Kidney (tissue), 14 donors: ENCODE data around the gene NPTX1. TPM values are rescaled to one million over a fixed set of nuclear protein-coding genes. Genes with fewer than 3 reads are reported as not detected.

ENCODE experiments used
- DNase-seq, 5 donors: peaks; one replicate each; pipeline ENCODE4 v3.0.0-alpha.2; 2013 to 2020
- FAIRE-seq: peaks from 2 replicates; lab custom pipeline; 2012; peaks lifted over from hg19 to GRCh38; lab: Jason Lieb, UNC
- H3K27ac ChIP-seq, 2 donors: one replicate each; pipeline ENCODE4 v1.7.0; 2013; ENCODE audit warnings: low read depth in 2 of 2, low read length in 2 of 2, inconsistent platforms in 1 of 2
- H3K27me3 ChIP-seq: one replicate; pipeline ENCODE4 v1.7.1; 2013; ENCODE audit warnings: low read length, inconsistent platforms; ENCODE audit not compliant: control insufficient read depth, insufficient read depth
- H3K36me3 ChIP-seq, 3 donors: one replicate each; pipeline versions ENCODE4 v1.7.0 to v1.7.1; 2013; ENCODE audit warnings: low read length in 3 of 3, control low read depth in 1 of 3, inconsistent platforms in 1 of 3; ENCODE audit not compliant: insufficient read depth in 3 of 3, control insufficient read depth in 2 of 3
- H3K4me1 ChIP-seq, 3 donors: one replicate each; pipeline versions ENCODE4 v1.7.0 to v1.7.1; 2013; ENCODE audit warnings: low read length in 3 of 3, inconsistent platforms in 1 of 3, low read depth in 1 of 3; ENCODE audit not compliant: control insufficient read depth in 2 of 3, insufficient read depth in 2 of 3
- H3K4me3 ChIP-seq, 3 donors: one replicate each; pipeline versions ENCODE4 v1.7.0 to v1.8.1; 2013; ENCODE audit warnings: low read length in 3 of 3, control low read depth in 1 of 3, inconsistent platforms in 1 of 3
- H3K9ac ChIP-seq, 3 donors: one replicate each; pipeline versions ENCODE4 v1.7.0 to v1.7.1; 2013; ENCODE audit warnings: low read length in 3 of 3, control low read depth in 1 of 3, inconsistent platforms in 1 of 3
- H3K9me3 ChIP-seq, 3 donors: one replicate each; pipeline versions ENCODE4 v1.7.0 to v1.7.1; 2013; ENCODE audit warnings: low read length in 3 of 3, control low read depth in 1 of 3, inconsistent platforms in 1 of 3; ENCODE audit not compliant: control insufficient read depth in 2 of 3, insufficient read depth in 1 of 3
- CTCF ChIP-seq: IDR thresholded peaks from 3 replicates; pipeline ENCODE4 v1.5.1; 2012; ENCODE audit warnings: mild to moderate bottlenecking, moderate library complexity, borderline replicate concordance; ENCODE audit not compliant: insufficient read depth; ENCODE audit errors: extremely low read depth
- intact Hi-C: fragments of 100-400 bp; cut with DNase I; formaldehyde crosslinking; loops from one replicate; pipeline ENCODE4 v1.11.1; 2022
- polyA plus RNA-seq: library from polyadenylated mRNA; stranded (reverse); fragments of 350-450 nt; fragmentation: Illumina TruSeq; extraction: RNeasy Lipid Tissue Mini Kit (QIAGEN cat#74804); gene quantifications from one replicate; pipeline ENCODE4 v1.2.3, GENCODE V29; 2014; ENCODE audit warnings: low read depth, low replicate concordance; ENCODE audit not compliant: insufficient read depth
- total RNA-seq: library from RNA; stranded (reverse); fragmentation: NEBNext Ultra II Directional; extraction: Animal tissue kit (Norgen Biotek cat#: 25700); gene quantifications from one replicate; pipeline ENCODE4 v1.2.1, GENCODE V29; 2021
- donor health status: control.
- donor health status: control.
- donor health status: control.
- donor health status: control.
- donor health status: control.
- donor health status: DM: yes; HTN: yes; CAD: no.
- donor health status: Normal renal cell carcinoma (clear cell type).

NPTX1 gene
- total and polyA plus RNA-seq, 2 donors from 2014 or later, result 0.31 to 0.39 TPM

GRCh38 chr17:80441598-80442322 lies 34.6 kb downstream of the NPTX1 start:
- Histone ChIP-seq H3K36me3 (peaks cover 0 to 3% (median 0%) of the 10 kb centered on the region in 3 donors), H3K9ac (no peak overlapping the region), H3K9me3 (no peaks in the 10 kb centered on the region), H3K27ac (no peak overlapping the region), H3K4me3 (no peak overlapping the region), H3K27me3 (no peaks in the 10 kb centered on the region), H3K4me1 (no peaks in the 10 kb centered on the region)
- TF ChIP-seq CTCF, result no peak
- FAIRE-seq (no peak), DNase-seq (no peak)
- intact Hi-C loops, result loop anchor here (10.0 kb wide), 1 partner anchor 773 kb away; no protein-coding TSS in a partner anchor

- Histone ChIP-seq H3K27ac (no peak overlapping the region), H3K27me3 (no peaks in the 10 kb centered on the region), H3K9ac (no peak overlapping the region), H3K4me3 (no peak overlapping the region), H3K9me3 (no peaks in the 10 kb centered on the region), H3K36me3 (peaks cover 0 to 3% (median 0%) of the 10 kb centered on the region in 3 donors), H3K4me1 (no peaks in the 10 kb centered on the region)
- TF ChIP-seq CTCF, result no peak
- FAIRE-seq (no peak), DNase-seq (peak in 4 of 5 donors; percentile 87 to 89 (median 88))
- intact Hi-C loops, result loop anchor here (10.0 kb wide), 1 partner anchor 774 kb away; no protein-coding TSS in a partner anchor
Observed at GRCh38 chr17:80441133-80441578, 35.3 kb downstream of the NPTX1 start.

- intact Hi-C loops, result no loop called here
- H3K9ac ChIP-seq, result no peak overlapping the region
- no peaks in the 10 kb centered on the region for H3K9me3 ChIP-seq
- peaks cover 0 to 3% (median 0%) of the 10 kb centered on the region in 3 donors for H3K36me3 ChIP-seq
- FAIRE-seq (no peak), DNase-seq (no peak)
- H3K4me3 ChIP-seq, result no peak overlapping the region
- no peak overlapping the region for H3K27ac ChIP-seq
- TF ChIP-seq CTCF, result no peak
- H3K4me1 ChIP-seq, result no peaks in the 10 kb centered on the region
- no peaks in the 10 kb centered on the region for H3K27me3 ChIP-seq
Observed at GRCh38 chr17:80439499-80439898, 36.9 kb downstream of the NPTX1 start.
